ENCODE data around the gene EFNA2. TPM values are rescaled to one million over a fixed set of nuclear protein-coding genes. Genes with fewer than 3 reads are reported as not detected.

The EFNA2 gene
- total RNA-seq, 1 donor from 2014 or later = 1.0 TPM

DNA sequence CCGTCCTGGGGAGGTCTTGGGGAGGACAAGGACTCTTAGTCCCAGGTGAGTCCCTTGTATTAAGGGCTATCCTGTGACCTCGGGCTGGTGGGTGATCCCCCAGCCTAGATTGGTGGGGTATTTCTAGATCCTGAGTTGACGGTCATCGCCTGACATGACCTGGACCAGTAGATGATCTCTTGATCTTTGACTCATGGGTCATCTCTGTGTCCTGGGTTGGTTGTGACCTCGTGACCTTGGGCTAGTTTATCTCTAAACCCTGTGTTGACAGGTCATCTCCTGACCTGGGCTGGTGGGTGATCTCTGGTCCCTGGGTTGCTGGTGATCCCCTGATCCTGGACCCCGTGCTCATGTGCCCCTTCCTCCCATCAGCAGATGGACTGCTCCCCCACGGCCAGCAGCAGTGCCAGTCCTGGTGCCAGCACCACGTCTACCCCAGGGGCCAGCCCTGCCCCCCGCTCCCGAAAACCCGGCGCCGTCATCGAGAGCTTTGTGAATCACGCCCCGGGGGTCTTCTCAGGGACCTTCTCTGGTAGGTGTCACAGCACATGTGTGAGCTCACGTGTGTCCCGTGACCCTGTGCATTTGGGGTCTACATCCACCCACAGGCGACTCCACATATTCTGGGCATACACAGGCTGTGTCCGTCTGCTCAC, 31.0 kb upstream of the EFNA2 start:
- peaks cover 28 to 44% (median 32%) of the 10 kb centered on the region in 3 donors for H3K36me3 ChIP-seq (ENCODE audit: control insufficient read depth in 3 of 3, insufficient read depth in 3 of 3, low read length in 3 of 3)
- no peaks in the 10 kb centered on the region for H3K9me3 ChIP-seq (ENCODE audit: control insufficient read depth in 3 of 3, low read length in 3 of 3)
- H3K27me3 ChIP-seq (ENCODE audit: control insufficient read depth in 3 of 3, insufficient read depth in 3 of 3, low read length in 3 of 3) = no peaks in the 10 kb centered on the region
- peak overlapping the region; percentile 100 for H3K27ac ChIP-seq (ENCODE audit: low read depth, low read length)
- peaks cover 46 to 60% (median 60%) of the 10 kb centered on the region in 3 donors for H3K4me1 ChIP-seq (ENCODE audit: control insufficient read depth in 3 of 3, insufficient read depth in 3 of 3, low read length in 3 of 3)
- peak overlapping the region in 1 of 3 donors; percentile 22 for H3K4me3 ChIP-seq (ENCODE audit: low read length in 3 of 3)
- peak overlapping the region in 1 of 3 donors; percentile 62 for H3K9ac ChIP-seq (ENCODE audit: low read depth in 1 of 3, low read length in 3 of 3)

DNA sequence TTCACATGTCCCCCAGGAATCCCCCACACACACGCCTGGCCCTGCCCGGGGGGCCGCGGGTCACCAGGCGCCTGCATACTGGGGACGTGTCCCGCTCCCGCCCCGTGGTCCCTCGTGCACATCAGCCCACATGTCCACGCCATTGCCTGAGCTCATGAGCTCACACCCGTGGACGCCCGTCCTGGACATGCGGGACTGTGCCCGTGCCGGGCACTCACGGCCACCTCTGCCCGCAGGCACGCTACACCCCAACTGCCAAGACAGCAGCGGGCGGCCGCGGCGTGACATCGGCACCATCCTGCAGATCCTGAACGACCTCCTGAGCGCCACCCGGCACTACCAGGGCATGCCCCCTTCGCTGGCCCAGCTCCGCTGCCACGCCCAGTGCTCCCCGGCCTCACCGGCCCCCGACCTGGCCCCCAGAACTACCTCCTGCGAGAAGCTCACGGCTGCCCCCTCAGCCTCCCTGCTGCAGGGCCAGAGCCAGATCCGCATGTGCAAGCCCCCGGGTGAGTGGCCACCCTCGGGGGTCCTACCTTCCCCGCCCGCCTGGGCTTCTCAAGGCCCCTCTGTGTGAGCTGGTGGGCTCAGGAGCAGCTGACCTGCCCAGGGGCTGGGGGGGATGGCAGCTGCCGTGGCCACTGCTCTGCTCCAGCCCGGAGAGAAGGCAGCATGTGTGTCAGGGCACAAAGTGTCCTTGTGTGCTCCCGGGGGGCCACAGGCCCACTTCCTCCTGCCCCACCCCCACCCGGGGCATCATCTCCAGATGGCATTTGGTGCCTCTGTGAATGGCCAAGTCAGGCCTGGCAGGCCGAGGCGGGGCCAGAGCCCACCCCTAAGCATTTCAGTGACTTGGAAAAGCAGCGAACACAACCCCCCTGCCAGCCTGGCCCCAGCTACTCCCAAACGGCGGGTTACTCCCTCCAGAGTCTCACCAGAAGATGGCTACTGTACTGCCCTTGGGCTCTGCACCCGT, 30.2 kb upstream of the EFNA2 start:
- H3K27me3 ChIP-seq (ENCODE audit: control insufficient read depth in 3 of 3, insufficient read depth in 3 of 3, low read length in 3 of 3) = no peaks in the 10 kb centered on the region
- peaks cover 28 to 44% (median 32%) of the 10 kb centered on the region in 3 donors for H3K36me3 ChIP-seq (ENCODE audit: control insufficient read depth in 3 of 3, insufficient read depth in 3 of 3, low read length in 3 of 3)
- peak overlapping the region; percentile 100 for H3K27ac ChIP-seq (ENCODE audit: low read depth, low read length)
- no peaks in the 10 kb centered on the region for H3K9me3 ChIP-seq (ENCODE audit: control insufficient read depth in 3 of 3, low read length in 3 of 3)
- H3K4me3 ChIP-seq (ENCODE audit: low read length in 3 of 3) = no peak overlapping the region
- peaks cover 54 to 68% (median 66%) of the 10 kb centered on the region in 3 donors for H3K4me1 ChIP-seq (ENCODE audit: control insufficient read depth in 3 of 3, insufficient read depth in 3 of 3, low read length in 3 of 3)
- H3K9ac ChIP-seq (ENCODE audit: low read depth in 1 of 3, low read length in 3 of 3) = peak overlapping the region in 1 of 3 donors; percentile 62

DNA sequence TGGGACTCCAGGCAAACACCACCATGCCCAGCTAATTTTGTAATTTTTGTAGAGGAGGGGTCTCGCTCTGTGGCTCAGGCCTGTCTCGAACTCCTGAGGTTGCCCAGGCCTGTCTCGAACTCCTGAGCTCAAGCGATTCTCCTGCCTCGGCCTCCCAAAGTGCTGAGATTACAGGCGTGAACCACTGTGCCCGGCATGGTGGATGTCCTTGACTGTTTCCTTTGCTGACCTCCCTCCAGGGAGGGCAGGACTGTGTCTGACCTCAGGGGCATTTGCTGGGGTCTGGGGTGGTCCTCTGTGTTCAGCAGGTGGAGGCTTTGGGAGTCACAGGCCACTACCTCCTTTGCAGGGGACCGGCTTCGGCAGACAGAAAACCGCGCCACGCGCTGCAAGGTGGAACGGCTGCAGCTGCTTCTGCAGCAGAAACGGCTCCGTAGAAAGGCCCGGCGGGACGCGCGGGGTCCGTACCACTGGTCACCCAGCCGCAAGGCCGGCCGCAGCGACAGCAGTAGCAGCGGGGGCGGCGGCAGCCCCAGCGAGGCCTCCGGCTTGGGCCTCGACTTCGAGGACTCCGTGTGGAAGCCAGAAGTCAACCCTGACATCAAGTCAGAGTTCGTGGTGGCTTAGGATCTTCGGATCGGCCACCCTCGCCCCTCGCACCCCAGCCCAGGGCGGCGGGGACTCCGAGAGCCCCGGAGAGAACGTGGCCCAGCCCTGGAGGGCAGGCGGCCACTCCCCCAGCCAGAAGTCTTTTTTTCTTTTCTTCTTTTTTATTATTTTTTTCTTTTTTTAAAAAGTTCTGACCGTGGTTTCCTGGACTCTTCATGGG, 28.8 kb upstream of the EFNA2 start:
- Histone ChIP-seq H3K27ac (ENCODE audit: low read depth, low read length) (peak overlapping the region; percentile 36), H3K4me3 (ENCODE audit: low read length in 3 of 3) (no peak overlapping the region), H3K9me3 (ENCODE audit: control insufficient read depth in 3 of 3, low read length in 3 of 3) (no peaks in the 10 kb centered on the region), H3K4me1 (ENCODE audit: control insufficient read depth in 3 of 3, insufficient read depth in 3 of 3, low read length in 3 of 3) (peaks cover 55 to 71% (median 69%) of the 10 kb centered on the region in 3 donors), H3K9ac (ENCODE audit: low read depth in 1 of 3, low read length in 3 of 3) (peak overlapping the region in 1 of 3 donors; percentile 33), H3K27me3 (ENCODE audit: control insufficient read depth in 3 of 3, insufficient read depth in 3 of 3, low read length in 3 of 3) (no peaks in the 10 kb centered on the region), H3K36me3 (ENCODE audit: control insufficient read depth in 3 of 3, insufficient read depth in 3 of 3, low read length in 3 of 3) (peaks cover 26 to 36% (median 32%) of the 10 kb centered on the region in 3 donors)

DNA sequence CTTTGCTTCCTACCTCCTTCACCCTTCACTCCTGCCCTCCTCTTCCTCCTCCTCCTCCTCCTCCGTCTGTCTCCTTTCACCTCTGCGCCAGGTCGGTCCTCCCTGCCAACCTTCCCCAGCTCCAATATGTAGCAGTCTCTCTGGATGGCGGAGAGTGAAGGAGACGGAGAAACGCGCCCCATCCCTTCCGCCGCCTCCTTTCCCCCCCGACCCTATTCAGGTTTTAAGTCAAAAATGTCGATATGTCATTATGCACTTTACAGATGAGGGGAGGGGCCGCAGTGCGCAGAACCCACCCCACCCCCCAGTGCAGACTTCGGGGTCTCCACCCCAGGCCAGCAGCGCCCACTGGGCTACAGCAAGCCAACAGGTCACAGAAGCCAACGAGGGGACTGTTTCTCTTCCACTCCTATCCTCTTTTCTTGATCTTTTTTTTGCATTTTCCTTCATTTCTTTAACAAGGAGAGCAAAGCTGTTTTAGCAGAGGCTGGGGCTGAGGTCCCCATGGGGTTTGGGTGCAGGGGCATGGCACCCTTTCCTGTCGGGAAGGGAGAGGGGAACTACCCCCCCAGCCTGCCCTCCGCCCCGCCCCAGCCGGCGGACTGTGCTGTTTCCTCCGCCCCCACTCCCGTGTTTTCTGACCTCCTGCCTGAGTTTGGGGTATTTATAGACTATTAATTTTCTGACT, 28.1 kb upstream of the EFNA2 start:
- no peaks in the 10 kb centered on the region for H3K9me3 ChIP-seq (ENCODE audit: control insufficient read depth in 3 of 3, low read length in 3 of 3)
- peak overlapping the region; percentile 89 for H3K27ac ChIP-seq (ENCODE audit: low read depth, low read length)
- peaks cover 61 to 72% (median 70%) of the 10 kb centered on the region in 3 donors for H3K4me1 ChIP-seq (ENCODE audit: control insufficient read depth in 3 of 3, insufficient read depth in 3 of 3, low read length in 3 of 3)
- no peaks in the 10 kb centered on the region for H3K27me3 ChIP-seq (ENCODE audit: control insufficient read depth in 3 of 3, insufficient read depth in 3 of 3, low read length in 3 of 3)
- H3K4me3 ChIP-seq (ENCODE audit: low read length in 3 of 3) = no peak overlapping the region
- H3K9ac ChIP-seq (ENCODE audit: low read depth in 1 of 3, low read length in 3 of 3) = no peak overlapping the region
- H3K36me3 ChIP-seq (ENCODE audit: control insufficient read depth in 3 of 3, insufficient read depth in 3 of 3, low read length in 3 of 3) = peaks cover 26 to 34% (median 32%) of the 10 kb centered on the region in 3 donors

DNA sequence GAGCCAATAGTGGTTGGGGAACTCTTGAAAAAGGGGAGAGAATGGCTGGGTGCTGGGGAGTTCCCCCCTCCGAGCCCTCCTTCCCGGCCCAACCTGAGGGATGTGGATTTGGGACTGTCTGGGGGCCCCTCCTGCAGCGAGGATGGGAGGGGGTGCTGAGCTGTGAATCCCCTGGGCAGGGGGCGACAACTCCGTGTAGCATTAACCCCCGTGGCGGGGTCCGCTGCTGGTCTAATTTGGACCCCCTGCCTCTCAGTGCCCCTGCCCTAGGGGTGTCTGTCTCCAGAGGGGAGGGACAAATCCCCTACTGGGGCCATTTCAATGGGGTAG, 27.5 kb upstream of the EFNA2 start:
- H3K9me3 ChIP-seq (ENCODE audit: control insufficient read depth in 3 of 3, low read length in 3 of 3) = no peaks in the 10 kb centered on the region
- H3K4me3 ChIP-seq (ENCODE audit: low read length in 3 of 3) = no peak overlapping the region
- H3K27me3 ChIP-seq (ENCODE audit: control insufficient read depth in 3 of 3, insufficient read depth in 3 of 3, low read length in 3 of 3) = no peaks in the 10 kb centered on the region
- H3K36me3 ChIP-seq (ENCODE audit: control insufficient read depth in 3 of 3, insufficient read depth in 3 of 3, low read length in 3 of 3) = peaks cover 26 to 34% (median 32%) of the 10 kb centered on the region in 3 donors
- H3K4me1 ChIP-seq (ENCODE audit: control insufficient read depth in 3 of 3, insufficient read depth in 3 of 3, low read length in 3 of 3) = peaks cover 63 to 75% (median 71%) of the 10 kb centered on the region in 3 donors
- H3K27ac ChIP-seq (ENCODE audit: low read depth, low read length) = peak overlapping the region; percentile 89
- H3K9ac ChIP-seq (ENCODE audit: low read depth in 1 of 3, low read length in 3 of 3) = no peak overlapping the region

DNA sequence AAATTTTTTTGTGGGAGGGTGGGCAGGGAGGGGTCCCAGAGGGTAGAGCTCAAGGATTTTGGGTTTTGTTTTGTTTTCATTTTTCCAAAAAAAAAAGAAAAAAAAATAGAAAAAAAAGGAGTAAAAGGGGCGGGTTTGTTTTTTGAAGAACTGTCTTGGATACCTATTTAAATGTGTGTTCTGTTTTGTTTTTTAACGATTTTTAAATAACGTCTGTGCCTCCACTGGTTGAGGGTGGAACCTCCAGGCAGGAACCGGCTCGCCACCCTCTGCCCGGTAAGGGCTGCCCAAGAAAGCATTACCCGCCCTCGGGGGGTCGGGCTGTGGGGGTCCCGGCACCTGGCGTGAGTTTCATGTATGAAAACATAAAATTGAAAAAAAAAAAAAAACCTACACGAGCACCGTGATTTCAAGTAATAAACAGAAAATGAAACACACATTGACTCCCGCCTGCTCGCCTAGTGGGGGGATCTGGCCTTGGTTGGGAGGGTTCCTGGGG, 26.9 kb upstream of the EFNA2 start:
- peaks cover 26 to 34% (median 30%) of the 10 kb centered on the region in 3 donors for H3K36me3 ChIP-seq (ENCODE audit: control insufficient read depth in 3 of 3, insufficient read depth in 3 of 3, low read length in 3 of 3)
- H3K27ac ChIP-seq (ENCODE audit: low read depth, low read length) = peak overlapping the region; percentile 89
- no peak overlapping the region for H3K4me3 ChIP-seq (ENCODE audit: low read length in 3 of 3)
- peak overlapping the region in 1 of 3 donors; percentile 58 for H3K9ac ChIP-seq (ENCODE audit: low read depth in 1 of 3, low read length in 3 of 3)
- no peaks in the 10 kb centered on the region for H3K9me3 ChIP-seq (ENCODE audit: control insufficient read depth in 3 of 3, low read length in 3 of 3)
- peaks cover 59 to 70% (median 66%) of the 10 kb centered on the region in 3 donors for H3K4me1 ChIP-seq (ENCODE audit: control insufficient read depth in 3 of 3, insufficient read depth in 3 of 3, low read length in 3 of 3)
- H3K27me3 ChIP-seq (ENCODE audit: control insufficient read depth in 3 of 3, insufficient read depth in 3 of 3, low read length in 3 of 3) = no peaks in the 10 kb centered on the region

DNA sequence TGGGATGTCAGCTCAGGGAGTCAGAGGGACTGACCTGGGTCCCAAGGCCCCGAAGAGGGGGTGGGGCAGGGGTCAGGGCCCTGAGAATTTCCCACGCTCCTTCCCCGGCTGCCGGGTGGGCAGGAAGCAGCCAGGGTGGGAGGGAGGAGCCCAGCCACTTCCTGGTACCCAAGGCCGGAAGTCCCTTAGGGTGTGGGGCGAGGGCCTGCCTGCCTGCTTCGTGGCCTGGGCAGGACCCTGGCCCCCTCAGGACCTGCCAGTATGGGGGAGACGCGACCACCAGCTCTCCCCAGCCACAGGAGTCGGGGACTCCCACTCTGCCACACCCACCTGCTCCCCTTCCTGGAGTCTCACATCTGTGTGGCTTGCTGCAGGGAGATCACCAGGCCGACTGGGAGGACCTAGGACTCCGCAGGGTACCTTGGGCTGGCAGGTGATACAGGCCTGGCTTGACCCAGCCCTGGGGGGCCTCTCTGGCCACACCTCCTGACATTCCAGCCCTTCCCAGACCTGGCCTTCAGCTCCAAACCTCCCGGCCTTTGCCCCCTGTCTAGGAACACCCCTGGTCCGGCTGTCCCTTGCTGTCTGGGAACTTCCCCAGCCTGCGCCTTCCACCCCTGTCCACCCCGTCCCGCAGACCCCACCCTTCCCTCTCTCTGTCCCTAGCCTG, 26.3 kb upstream of the EFNA2 start:
- no peaks in the 10 kb centered on the region for H3K27me3 ChIP-seq (ENCODE audit: control insufficient read depth in 3 of 3, insufficient read depth in 3 of 3, low read length in 3 of 3)
- peak overlapping the region; percentile 7 to 43 (median 41) for H3K4me3 ChIP-seq (ENCODE audit: low read length in 3 of 3)
- no peaks in the 10 kb centered on the region for H3K9me3 ChIP-seq (ENCODE audit: control insufficient read depth in 3 of 3, low read length in 3 of 3)
- peaks cover 54 to 65% (median 60%) of the 10 kb centered on the region in 3 donors for H3K4me1 ChIP-seq (ENCODE audit: control insufficient read depth in 3 of 3, insufficient read depth in 3 of 3, low read length in 3 of 3)
- peaks cover 26 to 31% (median 26%) of the 10 kb centered on the region in 3 donors for H3K36me3 ChIP-seq (ENCODE audit: control insufficient read depth in 3 of 3, insufficient read depth in 3 of 3, low read length in 3 of 3)
- peak overlapping the region; percentile 89 for H3K27ac ChIP-seq (ENCODE audit: low read depth, low read length)
- H3K9ac ChIP-seq (ENCODE audit: low read depth in 1 of 3, low read length in 3 of 3) = peak overlapping the region; percentile 2 to 58 (median 57)

DNA sequence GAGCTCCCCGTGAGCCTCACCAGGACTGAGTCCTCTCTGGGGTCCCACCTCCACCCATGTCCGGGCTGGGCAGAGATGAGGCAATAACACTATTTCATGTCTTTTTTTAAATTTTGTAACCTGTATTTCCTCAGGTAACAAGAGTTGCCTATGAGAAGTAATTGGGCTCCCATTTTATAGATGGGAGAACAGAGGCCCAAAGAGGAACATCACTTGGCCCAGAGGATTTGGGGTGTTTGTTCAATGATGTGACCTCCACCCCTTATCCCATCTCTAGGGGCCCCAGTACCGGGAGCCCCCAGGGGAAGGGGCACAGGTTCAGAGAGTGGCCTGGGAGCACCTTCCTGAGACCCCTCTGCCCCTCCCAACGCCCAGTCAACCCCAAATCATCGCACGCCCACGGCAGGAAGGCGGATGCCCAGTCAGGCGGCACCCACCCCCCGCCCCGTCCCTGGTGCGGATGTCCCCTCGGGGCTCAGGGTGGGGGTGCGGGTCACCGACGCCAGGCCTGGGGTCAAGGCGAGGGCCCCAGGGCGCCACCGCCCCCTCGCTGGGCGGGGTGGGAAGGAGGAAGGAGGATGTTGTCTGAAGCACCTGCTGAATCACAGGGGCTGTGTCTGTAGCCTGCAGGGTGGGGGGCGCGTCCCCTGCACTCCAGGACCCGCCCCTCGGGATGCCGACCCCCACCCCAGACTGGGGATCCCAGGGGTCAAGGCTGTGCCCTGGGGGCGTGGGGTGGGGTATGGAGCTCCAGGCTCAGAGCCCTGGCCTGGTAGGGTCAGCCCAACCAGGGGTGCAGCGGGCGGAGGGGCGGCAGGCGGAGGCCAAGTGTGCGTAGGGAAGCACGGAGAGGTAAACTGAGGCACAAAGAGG, 25.6 kb upstream of the EFNA2 start:
- H3K9me3 ChIP-seq (ENCODE audit: control insufficient read depth in 3 of 3, low read length in 3 of 3) = no peaks in the 10 kb centered on the region
- H3K36me3 ChIP-seq (ENCODE audit: control insufficient read depth in 3 of 3, insufficient read depth in 3 of 3, low read length in 3 of 3) = peaks cover 18 to 23% (median 18%) of the 10 kb centered on the region in 3 donors
- H3K9ac ChIP-seq (ENCODE audit: low read depth in 1 of 3, low read length in 3 of 3) = peak overlapping the region in 2 of 3 donors; percentile 57 to 58
- peak overlapping the region; percentile 89 for H3K27ac ChIP-seq (ENCODE audit: low read depth, low read length)
- peak overlapping the region; percentile 7 to 51 (median 49) for H3K4me3 ChIP-seq (ENCODE audit: low read length in 3 of 3)
- peaks cover 47 to 65% (median 55%) of the 10 kb centered on the region in 3 donors for H3K4me1 ChIP-seq (ENCODE audit: control insufficient read depth in 3 of 3, insufficient read depth in 3 of 3, low read length in 3 of 3)
- H3K27me3 ChIP-seq (ENCODE audit: control insufficient read depth in 3 of 3, insufficient read depth in 3 of 3, low read length in 3 of 3) = no peaks in the 10 kb centered on the region
